OCI-LY7 (cell line): ENCODE results near the gene NPEPL1.

Experiments
- CTCF ChIP-seq: fragments of 200-600 bp; sonication (generic); conservative IDR thresholded peaks from 2 replicates; pipeline ENCODE4 v1.5.1; 2014; ENCODE audit warnings: mild to moderate bottlenecking, antibody characterized with exemption, low read length, moderate library complexity, mixed read lengths
- EZH2phosphoT487 ChIP-seq: fragments of 200-600 bp; sonication (generic); IDR thresholded peaks from 2 replicates; pipeline ENCODE4 v1.6.1; 2018; ENCODE audit warnings: low read depth, borderline replicate concordance, mild to moderate bottlenecking, mixed run types, antibody characterized with exemption, low read length, moderate library complexity, mixed read lengths

GRCh38 chr20:58721951-58722778 is 29.6 kb downstream of the NPEPL1 start:
- no peak for TF ChIP-seq CTCF
- TF ChIP-seq EZH2phosphoT487, result no peak
